Astrocyte (in vitro differentiated cells and primary cell): ENCODE measurements around the gene KIAA0513. TPM values are rescaled to one million over a fixed set of nuclear protein-coding genes. Genes with fewer than 3 reads are reported as not detected.

Experiments
- DNase-seq: peaks from one replicate; pipeline ENCODE4 v3.0.0-alpha.2; 2010; ENCODE audit warnings: low read depth
- FAIRE-seq: peaks from 2 replicates; lab custom pipeline; 2011; peaks lifted over from hg19 to GRCh38; lab: Jason Lieb, UNC
- H2AFZ ChIP-seq: 2 replicates; pipeline ENCODE4 v1.6.0; 2012; ENCODE audit warnings: low read depth, low read length, inconsistent platforms
- H3K27ac ChIP-seq: 2 replicates; pipeline ENCODE4 v1.5.1; 2011; ENCODE audit warnings: low read depth, low read length, inconsistent platforms
- H3K27me3 ChIP-seq: 2 replicates; pipeline ENCODE4 v1.6.0; 2011; ENCODE audit warnings: low read length, inconsistent platforms; ENCODE audit not compliant: insufficient read depth
- H3K36me3 ChIP-seq: 2 replicates; pipeline ENCODE4 v1.5.1; 2011; ENCODE audit warnings: low read length, inconsistent platforms; ENCODE audit not compliant: insufficient read depth
- H3K4me1 ChIP-seq: 2 replicates; pipeline ENCODE4 v1.5.1; 2011; ENCODE audit warnings: low read length, inconsistent platforms; ENCODE audit not compliant: insufficient read depth
- H3K4me2 ChIP-seq: 2 replicates; pipeline ENCODE4 v1.6.0; 2012; ENCODE audit warnings: low read length, inconsistent platforms
- H3K4me3 ChIP-seq: 2 replicates; pipeline ENCODE4 v1.5.1; 2011; ENCODE audit warnings: low read depth, mild to moderate bottlenecking, low read length, inconsistent platforms; ENCODE audit not compliant: insufficient read depth
- H3K79me2 ChIP-seq: 2 replicates; pipeline ENCODE4 v1.6.0; 2012; ENCODE audit warnings: mild to moderate bottlenecking, low read length, inconsistent platforms; ENCODE audit not compliant: insufficient read depth
- H3K9ac ChIP-seq: 2 replicates; pipeline ENCODE4 v1.6.0; 2012; ENCODE audit warnings: mild to moderate bottlenecking, low read length, inconsistent platforms
- H3K9me3 ChIP-seq: 2 replicates; pipeline ENCODE4 v1.5.1; 2012; ENCODE audit warnings: low read depth, mild to moderate bottlenecking, low read length, inconsistent platforms; ENCODE audit not compliant: insufficient read depth
- H4K20me1 ChIP-seq: 2 replicates; pipeline ENCODE4 v1.6.0; 2012; ENCODE audit warnings: low read length, inconsistent platforms; ENCODE audit not compliant: insufficient read depth
- H3K27ac Mint-ChIP-seq: one replicate; pipeline ENCODE4 v1.8.0; 2021; ENCODE audit warnings: mild to moderate bottlenecking, mixed read lengths; ENCODE audit not compliant: unreplicated experiment
- H3K27me3 Mint-ChIP-seq: one replicate; pipeline ENCODE4 v1.8.0; 2021; ENCODE audit warnings: low read depth, mixed read lengths; ENCODE audit not compliant: unreplicated experiment
- H3K36me3 Mint-ChIP-seq: one replicate; pipeline ENCODE4 v1.8.0; 2021; ENCODE audit warnings: low read depth, mixed read lengths; ENCODE audit not compliant: unreplicated experiment
- H3K4me1 Mint-ChIP-seq: one replicate; pipeline ENCODE4 v1.8.0; 2021; ENCODE audit warnings: low read depth, mixed read lengths; ENCODE audit not compliant: unreplicated experiment
- H3K4me3 Mint-ChIP-seq: one replicate; pipeline ENCODE4 v1.8.0; 2021; ENCODE audit warnings: mild to moderate bottlenecking, moderate library complexity, mixed read lengths; ENCODE audit not compliant: unreplicated experiment
- H3K9me3 Mint-ChIP-seq: one replicate; pipeline ENCODE4 v1.8.0; 2021; ENCODE audit warnings: mild to moderate bottlenecking, mixed read lengths; ENCODE audit not compliant: unreplicated experiment
- EZH2 ChIP-seq: IDR thresholded peaks from 2 replicates; pipeline ENCODE4 v1.6.1; 2012; ENCODE audit warnings: mild to moderate bottlenecking, low read length, inconsistent platforms; ENCODE audit not compliant: insufficient read depth
- total RNA-seq: library from RNA; stranded (reverse); gene quantifications from 2 replicates; pipeline ENCODE4 v1.2.1, GENCODE V29; 2021
- TF ChIP-seq, protein P1 (sequence below): IDR thresholded peaks from 2 replicates; pipeline ENCODE4 v1.5.1; 2011; ENCODE audit warnings: low read depth, mild to moderate bottlenecking, inconsistent platforms, low read length, moderate library complexity; ENCODE audit not compliant: insufficient read depth

KIAA0513 gene
- total RNA-seq, 1 donor from 2014 or later = 7.5 TPM

DNA sequence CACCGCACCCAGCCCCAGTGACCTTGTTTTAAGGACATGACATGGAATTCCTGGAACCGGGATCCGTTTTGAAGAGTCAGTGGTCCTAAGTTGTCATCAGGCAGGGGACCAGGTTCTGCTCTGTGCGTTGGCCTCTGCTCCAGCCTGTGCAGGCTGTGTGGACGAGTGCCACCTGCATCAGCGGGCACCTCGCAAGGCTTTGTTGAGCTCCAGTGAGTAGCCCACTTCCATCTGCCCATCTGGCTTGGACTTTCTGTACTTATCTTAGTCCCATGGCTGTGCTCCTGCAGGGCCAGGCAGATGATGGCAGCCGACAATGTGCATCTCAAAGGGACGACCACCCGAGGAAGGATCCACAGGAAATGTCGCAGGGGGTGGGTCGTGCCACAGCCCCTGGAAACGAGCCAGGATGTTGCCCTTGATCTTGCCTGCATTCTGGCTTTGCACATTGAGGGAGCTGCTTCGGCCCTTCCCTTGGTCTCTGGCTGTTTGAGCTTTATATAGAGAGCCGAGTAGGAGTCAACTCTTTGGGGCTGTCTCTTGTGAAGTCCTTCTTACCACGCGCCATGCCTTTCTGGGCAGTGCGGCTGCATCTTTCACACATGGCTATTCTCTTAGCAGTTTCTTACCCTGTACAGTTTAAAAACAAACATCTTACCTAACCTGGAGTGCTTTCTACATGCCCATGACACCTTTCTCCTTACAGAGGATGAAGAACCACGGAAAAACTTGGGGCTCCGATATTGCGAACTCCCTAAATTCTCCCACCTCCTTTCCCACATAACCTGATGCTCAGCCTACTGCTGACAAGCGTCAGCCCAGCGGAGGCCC lies 18.3 kb downstream of the KIAA0513 start:
- H3K27ac ChIP-seq = no peak overlapping the region
- peaks cover 4% of the 10 kb centered on the region for H3K4me1 ChIP-seq
- no peaks in the 10 kb centered on the region for H3K36me3 ChIP-seq
- no peak overlapping the region for H3K9ac ChIP-seq
- no peak overlapping the region for H2AFZ ChIP-seq
- no peaks in the 10 kb centered on the region for H3K79me2 ChIP-seq
- H3K27me3 ChIP-seq = peaks cover 23% of the 10 kb centered on the region
- no peak for DNase-seq
- peaks cover 5% of the 10 kb centered on the region for H3K36me3 Mint-ChIP-seq
- FAIRE-seq = no peak
- no peaks in the 10 kb centered on the region for H3K9me3 ChIP-seq
- H3K9me3 Mint-ChIP-seq = no peaks in the 10 kb centered on the region
- peaks cover 14% of the 10 kb centered on the region for H3K27me3 Mint-ChIP-seq
- H4K20me1 ChIP-seq = peaks cover 32% of the 10 kb centered on the region
- H3K4me3 ChIP-seq = no peak overlapping the region
- H3K27ac Mint-ChIP-seq = no peak overlapping the region
- no peak overlapping the region for H3K4me3 Mint-ChIP-seq
- peaks cover 5% of the 10 kb centered on the region for H3K4me1 Mint-ChIP-seq
- TF ChIP-seq, protein P1, sequence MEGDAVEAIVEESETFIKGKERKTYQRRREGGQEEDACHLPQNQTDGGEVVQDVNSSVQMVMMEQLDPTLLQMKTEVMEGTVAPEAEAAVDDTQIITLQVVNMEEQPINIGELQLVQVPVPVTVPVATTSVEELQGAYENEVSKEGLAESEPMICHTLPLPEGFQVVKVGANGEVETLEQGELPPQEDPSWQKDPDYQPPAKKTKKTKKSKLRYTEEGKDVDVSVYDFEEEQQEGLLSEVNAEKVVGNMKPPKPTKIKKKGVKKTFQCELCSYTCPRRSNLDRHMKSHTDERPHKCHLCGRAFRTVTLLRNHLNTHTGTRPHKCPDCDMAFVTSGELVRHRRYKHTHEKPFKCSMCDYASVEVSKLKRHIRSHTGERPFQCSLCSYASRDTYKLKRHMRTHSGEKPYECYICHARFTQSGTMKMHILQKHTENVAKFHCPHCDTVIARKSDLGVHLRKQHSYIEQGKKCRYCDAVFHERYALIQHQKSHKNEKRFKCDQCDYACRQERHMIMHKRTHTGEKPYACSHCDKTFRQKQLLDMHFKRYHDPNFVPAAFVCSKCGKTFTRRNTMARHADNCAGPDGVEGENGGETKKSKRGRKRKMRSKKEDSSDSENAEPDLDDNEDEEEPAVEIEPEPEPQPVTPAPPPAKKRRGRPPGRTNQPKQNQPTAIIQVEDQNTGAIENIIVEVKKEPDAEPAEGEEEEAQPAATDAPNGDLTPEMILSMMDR = no peak
- TF ChIP-seq EZH2 = no peak
- H3K4me2 ChIP-seq = no peak overlapping the region

DNA sequence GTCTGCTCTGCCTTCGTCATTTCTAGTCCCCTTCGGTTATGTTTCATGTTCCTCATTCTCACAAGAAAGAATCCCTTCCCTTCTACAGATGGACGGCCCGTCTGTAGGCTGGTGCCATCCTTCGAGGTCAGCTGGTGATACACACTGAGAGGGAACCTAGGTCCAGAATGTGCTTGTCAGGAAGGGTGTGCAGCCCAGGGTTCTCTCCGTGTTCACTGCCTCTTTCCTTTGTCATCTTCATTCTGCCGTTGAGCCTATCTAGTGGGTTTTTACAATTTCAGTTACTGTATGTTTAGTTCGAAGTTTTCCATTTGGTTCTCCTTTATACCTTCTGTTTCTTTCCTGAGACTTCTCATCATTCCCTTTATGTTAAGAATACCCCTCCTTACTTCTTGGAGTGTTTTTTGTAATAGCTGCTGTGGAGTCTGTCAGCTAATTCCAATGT lies 18.9 kb downstream of the KIAA0513 start:
- peaks cover 17% of the 10 kb centered on the region for H3K27me3 ChIP-seq
- H3K27ac ChIP-seq = no peak overlapping the region
- no peak overlapping the region for H3K4me3 ChIP-seq
- H3K79me2 ChIP-seq = no peaks in the 10 kb centered on the region
- peaks cover 5% of the 10 kb centered on the region for H3K4me1 Mint-ChIP-seq
- peaks cover 32% of the 10 kb centered on the region for H4K20me1 ChIP-seq
- no peak overlapping the region for H3K9ac ChIP-seq
- FAIRE-seq (no peak), DNase-seq (no peak)
- peaks cover 12% of the 10 kb centered on the region for H3K27me3 Mint-ChIP-seq
- H2AFZ ChIP-seq = no peak overlapping the region
- no peak overlapping the region for H3K4me2 ChIP-seq
- peaks cover 2% of the 10 kb centered on the region for H3K9me3 Mint-ChIP-seq
- peaks cover 5% of the 10 kb centered on the region for H3K36me3 Mint-ChIP-seq
- no peaks in the 10 kb centered on the region for H3K9me3 ChIP-seq
- no peaks in the 10 kb centered on the region for H3K36me3 ChIP-seq
- H3K4me1 ChIP-seq = peaks cover 7% of the 10 kb centered on the region
- H3K27ac Mint-ChIP-seq = no peak overlapping the region
- no peak overlapping the region for H3K4me3 Mint-ChIP-seq
- TF ChIP-seq, protein P1 = no peak
- TF ChIP-seq EZH2 = no peak
